HCT116 (cell line): ENCODE measurements around the gene CDH4.

ENCODE experiments used
- POLR2AphosphoS5 ChIP-seq: IDR thresholded peaks from 2 replicates; pipeline ENCODE4 v1.6.1; 2011; ENCODE audit warnings: mild to moderate bottlenecking, low read depth, low read length, moderate library complexity
- TF ChIP-seq, protein P1 (sequence below): IDR thresholded peaks from 2 replicates; pipeline ENCODE4 v1.6.1; 2012

DNA sequence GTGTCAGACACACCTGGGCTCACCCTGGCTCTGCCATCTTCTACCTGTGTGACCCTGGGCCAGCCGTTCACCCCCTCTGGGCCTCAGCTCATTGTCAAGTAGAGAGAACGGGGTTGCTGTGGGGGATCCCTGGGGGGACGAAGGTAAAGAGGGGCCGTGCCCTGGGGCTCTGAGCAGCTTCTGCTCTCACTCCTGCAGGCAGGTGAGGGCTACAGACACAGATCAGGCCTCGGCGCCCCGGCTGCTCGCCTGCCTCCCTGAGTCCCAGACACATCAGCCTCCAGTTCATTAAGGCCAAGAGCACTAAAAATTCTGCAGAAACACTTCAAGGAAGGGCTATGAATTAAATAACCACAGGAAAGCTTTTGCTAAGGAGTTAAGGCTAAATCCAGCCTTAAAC, 394.4 kb downstream of the CDH4 start:
- no peak for TF ChIP-seq POLR2AphosphoS5
- TF ChIP-seq, protein P1, sequence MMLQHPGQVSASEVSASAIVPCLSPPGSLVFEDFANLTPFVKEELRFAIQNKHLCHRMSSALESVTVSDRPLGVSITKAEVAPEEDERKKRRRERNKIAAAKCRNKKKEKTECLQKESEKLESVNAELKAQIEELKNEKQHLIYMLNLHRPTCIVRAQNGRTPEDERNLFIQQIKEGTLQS: no peak
